Renal cortex interstitium (tissue), 11 donors: ENCODE data around the gene EXTL2. TPM values are rescaled to one million over a fixed set of nuclear protein-coding genes. Genes with fewer than 3 reads are reported as not detected.
"Not testable (repeated sequence)": the region's sequence is repeated elsewhere in the genome, so short reads cannot be mapped to it uniquely, and the experiment has no call there.

Experiments
- DNase-seq, 11 donors: peaks; one replicate each; pipeline ENCODE4 v3.0.0-alpha.2; 2013; ENCODE audit warnings: low read depth in 9 of 11, low spot score in 4 of 11; ENCODE audit errors: extremely low read depth in 1 of 11
- polyA plus RNA-seq, 3 donors: library from polyadenylated mRNA; unstranded; fragments of 120-200 nt; gene quantifications; one replicate each; pipeline ENCODE4 v1.2.1, GENCODE V29; 2013; ENCODE audit not compliant: insufficient read length in 3 of 3

The EXTL2 gene
- polyA plus RNA-seq, 3 donors = 56.0 to 68.1 (median 64.5) TPM

DNA sequence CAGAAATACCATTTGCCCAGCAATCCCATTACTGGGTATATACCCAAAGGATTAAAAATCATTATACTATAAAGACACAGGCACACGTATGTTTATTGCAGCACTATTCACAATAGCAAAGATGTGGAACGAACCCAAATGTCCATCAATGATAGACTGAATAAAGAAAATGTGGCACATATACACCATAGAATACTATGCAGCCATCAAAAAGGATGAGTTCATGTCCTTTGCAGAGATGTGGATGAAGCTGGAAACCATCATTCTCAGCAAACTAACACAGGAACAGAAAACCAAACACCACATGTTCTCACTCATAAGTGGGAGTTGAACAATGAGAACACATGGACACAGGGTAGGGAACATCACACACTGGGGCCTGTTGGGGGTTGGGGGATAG lies 69.0 kb downstream of the EXTL2 start:
- DNase-seq = not testable (repeated sequence)

Other genes starting within 250 kb of the EXTL2 start
- 10 to 100 TPM; 33.5 to 42.0 (median 39.3) TPM for gene VCAM1, start 175.1 kb downstream of the EXTL2 start, polyA plus RNA-seq
- gene SLC30A7, start 1.2 kb upstream of the EXTL2 start, polyA plus RNA-seq = 10 to 100 TPM; 15.4 to 20.9 (median 18.4) TPM
- 10 to 100 TPM; 55.6 to 68.3 (median 59.6) TPM for gene DPH5, start 130.9 kb upstream of the EXTL2 start, polyA plus RNA-seq